Cardiac muscle cell (in vitro differentiated cells and primary cell): ENCODE results near the gene LRRC7. TPM values are rescaled to one million over a fixed set of nuclear protein-coding genes. Genes with fewer than 3 reads are reported as not detected.

ENCODE experiments used
- DNase-seq, 2 donors: peaks; one replicate each; pipeline versions ENCODE4 v3.0.0 to v3.0.0-alpha.2; 2010 to 2017; ENCODE audit warnings: low read depth in 1 of 2, low spot score in 1 of 2
- H3K27ac ChIP-seq: fragments of 200-600 bp; sonication (generic); 2 replicates; pipeline ENCODE4 v1.5.1; 2016
- H3K27me3 ChIP-seq: fragments of 200-600 bp; sonication (generic); 2 replicates; pipeline ENCODE4 v1.6.0; 2016; ENCODE audit warnings: control low read depth
- H3K36me3 ChIP-seq: fragments of 200-600 bp; sonication (generic); 2 replicates; pipeline ENCODE4 v1.5.1; 2016; ENCODE audit warnings: control low read depth
- H3K4me1 ChIP-seq: fragments of 200-600 bp; sonication (generic); 2 replicates; pipeline ENCODE4 v1.8.1; 2017; ENCODE audit warnings: low read depth, mild to moderate bottlenecking, mixed run types
- H3K4me3 ChIP-seq: fragments of 200-600 bp; sonication (generic); 2 replicates; pipeline ENCODE4 v1.5.1; 2016; ENCODE audit warnings: mild to moderate bottlenecking
- H3K9me3 ChIP-seq: fragments of 200-600 bp; sonication (generic); 2 replicates; pipeline ENCODE4 v1.5.1; 2017; ENCODE audit warnings: low read depth, mild to moderate bottlenecking, control low read depth
- CTCF ChIP-seq: IDR thresholded peaks from 2 replicates; pipeline ENCODE4 v1.5.1; 2012; ENCODE audit warnings: low read depth, mild to moderate bottlenecking, low read length
- polyA plus RNA-seq: library from polyadenylated mRNA; unstranded; fragments of >200 nt; fragmentation: Nextera tagmentation; extraction: Ambion mirVana; gene quantifications from 2 replicates; pipeline ENCODE4 v1.2.1, GENCODE V29; 2016
- total RNA-seq: library from RNA; depleted of rRNA; stranded (reverse); fragments of >200 nt; gene quantifications from 2 replicates; pipeline ENCODE4 v1.2.3, GENCODE V29; 2016

Gene LRRC7
- total and polyA plus RNA-seq, 2 experiments from 2014 or later = 0.09 TPM; not detected in 1

DNA sequence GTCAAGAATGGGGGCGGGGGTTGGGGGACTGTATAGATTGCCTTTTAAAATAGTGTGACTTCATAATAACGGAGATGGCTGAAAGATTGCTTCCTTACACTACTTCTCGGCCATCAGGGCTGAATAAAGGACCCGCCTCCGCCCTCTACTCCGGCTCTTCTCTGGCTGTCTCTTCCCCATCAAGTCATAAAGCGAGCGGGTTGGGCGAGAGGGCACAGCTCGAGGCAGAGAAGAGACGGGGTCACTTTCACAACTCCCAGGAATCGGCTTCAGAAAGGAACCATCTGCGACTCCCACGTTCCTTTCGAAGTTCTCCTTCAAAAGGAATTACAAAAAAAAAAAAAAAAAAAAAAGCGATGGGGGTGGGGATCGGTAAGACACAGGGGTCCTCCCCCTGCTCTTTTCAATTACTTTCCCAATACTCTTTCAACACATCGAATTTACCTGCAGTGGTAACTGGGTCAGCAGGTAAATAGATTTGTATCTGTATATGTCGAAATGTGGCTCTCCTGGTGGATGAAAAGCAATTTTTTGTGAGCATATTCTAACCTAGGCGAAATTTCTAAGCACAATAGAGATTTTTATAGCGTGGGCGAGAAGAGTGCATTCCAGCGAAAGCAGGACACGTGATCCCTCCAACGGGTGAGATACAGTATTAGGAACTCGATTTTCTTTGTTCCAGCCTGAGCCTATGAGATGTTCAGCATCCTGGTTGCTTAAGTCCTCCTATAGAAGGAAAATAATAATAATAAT lies 2.0 kb downstream of the LRRC7 start:
- Histone ChIP-seq H3K4me1 (peaks cover 3% of the 10 kb centered on the region), H3K4me3 (peak overlapping the region; percentile 41), H3K27ac (no peak overlapping the region), H3K9me3 (no peaks in the 10 kb centered on the region), H3K36me3 (no peaks in the 10 kb centered on the region), H3K27me3 (peaks cover 94% of the 10 kb centered on the region)
- no peak for TF ChIP-seq CTCF
- peak; percentile 13 to 47 for DNase-seq

DNA sequence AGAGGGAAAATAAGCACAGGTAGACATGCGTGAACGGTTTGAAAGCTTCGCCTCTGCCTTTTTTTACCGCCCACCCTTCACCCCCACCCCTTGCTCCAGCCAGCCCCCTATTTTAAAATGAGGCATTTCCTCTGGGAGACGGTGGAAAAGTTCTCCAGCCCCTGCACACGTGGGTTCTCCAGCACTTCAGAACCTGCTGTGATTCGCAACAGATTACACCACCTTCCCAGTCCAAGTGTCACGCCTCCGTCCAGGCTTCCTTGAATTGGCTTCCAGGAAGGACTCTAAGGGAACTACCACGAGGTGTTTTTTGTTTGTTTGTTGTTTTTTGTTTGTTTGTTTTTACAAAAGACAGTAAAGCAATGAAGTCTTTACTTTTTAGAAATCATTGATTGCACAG lies 2.6 kb downstream of the LRRC7 start:
- DNase-seq = peak in 1 of 2 donors; percentile 7
- Histone ChIP-seq H3K27ac (no peak overlapping the region), H3K9me3 (no peaks in the 10 kb centered on the region), H3K4me1 (peaks cover 3% of the 10 kb centered on the region), H3K4me3 (peak overlapping the region; percentile 41), H3K27me3 (peaks cover 90% of the 10 kb centered on the region), H3K36me3 (no peaks in the 10 kb centered on the region)
- no peak for TF ChIP-seq CTCF

DNA sequence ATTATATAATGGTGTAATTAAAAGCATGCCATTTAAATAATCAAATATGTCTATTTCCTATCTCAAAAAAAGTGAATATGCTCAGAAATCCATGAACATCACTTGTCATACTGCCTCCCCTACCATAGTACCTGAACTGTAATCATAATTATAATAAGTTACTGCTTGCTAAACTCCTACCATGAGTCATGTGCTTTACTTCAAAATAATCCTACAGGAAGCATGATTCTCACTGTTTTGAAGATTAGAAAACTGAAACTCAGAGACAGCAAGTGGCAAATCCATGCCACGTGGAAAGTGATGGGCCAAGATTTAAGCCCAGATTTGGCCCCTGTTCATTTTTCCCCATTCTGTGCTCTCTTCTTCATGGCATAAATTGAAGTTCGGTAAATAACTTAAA lies 5.2 kb downstream of the LRRC7 start:
- H3K9me3 ChIP-seq = no peaks in the 10 kb centered on the region
- H3K36me3 ChIP-seq = no peaks in the 10 kb centered on the region
- DNase-seq = peak in 1 of 2 donors; percentile 9
- no peak for TF ChIP-seq CTCF
- peaks cover 68% of the 10 kb centered on the region for H3K27me3 ChIP-seq
- no peak overlapping the region for H3K4me3 ChIP-seq
- H3K27ac ChIP-seq = no peak overlapping the region
- H3K4me1 ChIP-seq = peaks cover 3% of the 10 kb centered on the region

DNA sequence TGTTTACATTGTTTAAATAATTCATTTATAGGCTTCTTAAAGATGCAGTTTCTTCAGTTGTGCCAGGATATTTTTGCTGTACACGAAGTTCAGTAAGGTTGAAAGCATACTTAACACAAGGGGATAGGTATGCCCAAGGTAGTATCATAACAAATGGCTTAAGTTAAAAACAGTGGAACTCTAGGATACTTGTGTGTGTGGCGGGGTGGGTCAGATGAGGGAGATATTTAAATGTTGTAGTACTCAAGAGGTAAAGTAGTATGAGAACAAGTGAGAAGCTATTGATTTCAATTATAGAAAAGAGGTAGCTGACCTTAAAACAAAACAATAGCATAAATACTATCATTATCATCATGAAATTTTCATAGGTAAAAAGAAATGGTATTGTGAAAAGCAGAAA lies 6.2 kb downstream of the LRRC7 start:
- H3K4me1 ChIP-seq = peaks cover 3% of the 10 kb centered on the region
- no peaks in the 10 kb centered on the region for H3K9me3 ChIP-seq
- peaks cover 58% of the 10 kb centered on the region for H3K27me3 ChIP-seq
- no peaks in the 10 kb centered on the region for H3K36me3 ChIP-seq
- TF ChIP-seq CTCF = no peak
- H3K27ac ChIP-seq = no peak overlapping the region
- no peak overlapping the region for H3K4me3 ChIP-seq
- DNase-seq = no peak

DNA sequence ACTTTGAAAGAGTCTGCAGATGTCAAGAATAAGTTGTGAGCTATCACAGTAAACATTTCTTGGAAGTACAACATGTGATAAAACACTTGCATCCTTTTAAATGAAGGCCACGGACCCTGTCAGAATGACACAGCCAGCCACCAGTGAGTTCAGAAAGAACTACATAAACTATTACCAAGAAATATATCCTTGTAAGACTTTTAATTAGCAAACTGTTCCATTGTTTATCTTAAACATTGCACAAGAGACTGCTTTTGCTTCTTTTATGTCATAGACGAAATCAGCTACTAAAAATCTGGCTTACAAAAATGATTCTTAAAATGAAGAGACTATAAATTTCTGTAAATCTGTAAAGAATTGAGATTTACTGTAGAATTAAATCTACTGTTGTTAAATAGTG lies 17.9 kb downstream of the LRRC7 start:
- Histone ChIP-seq H3K27me3 (no peaks in the 10 kb centered on the region), H3K4me1 (no peaks in the 10 kb centered on the region), H3K36me3 (no peaks in the 10 kb centered on the region), H3K9me3 (no peaks in the 10 kb centered on the region), H3K4me3 (no peak overlapping the region), H3K27ac (no peak overlapping the region)
- no peak for TF ChIP-seq CTCF
- DNase-seq = no peak
